Posterior vena cava (tissue), 2 donors: ENCODE results near the gene USB1. TPM values are rescaled to one million over a fixed set of nuclear protein-coding genes. Genes with fewer than 3 reads are reported as not detected.
"Not testable (repeated sequence)": the region's sequence is repeated elsewhere in the genome, so short reads cannot be mapped to it uniquely, and the experiment has no call there.

Experiments
- DNase-seq: peaks from one replicate; pipeline ENCODE4 v3.0.0-alpha.2; 2020; ENCODE audit warnings: low spot score
- intact Hi-C, 2 donors: fragments of 100-400 bp; cut with DNase I; formaldehyde crosslinking; loops; one replicate each; pipeline versions ENCODE4 v1.14.1 to v1.14.2; 2022 to 2023
- total RNA-seq, 2 donors: library from RNA; stranded (reverse); fragmentation: NEBNext Ultra II Directional; extraction: Animal tissue kit (Norgen Biotek cat#: 25700); gene quantifications; one replicate each; pipeline ENCODE4 v1.2.1, GENCODE V29; 2021
- donor health status: DM: yes; HTN: yes; CAD: no.
- donor health status: DM: yes; HTN: yes; CAD: no.

Gene USB1
- total RNA-seq, 2 donors from 2014 or later, result 34.1 to 39.0 TPM

DNA sequence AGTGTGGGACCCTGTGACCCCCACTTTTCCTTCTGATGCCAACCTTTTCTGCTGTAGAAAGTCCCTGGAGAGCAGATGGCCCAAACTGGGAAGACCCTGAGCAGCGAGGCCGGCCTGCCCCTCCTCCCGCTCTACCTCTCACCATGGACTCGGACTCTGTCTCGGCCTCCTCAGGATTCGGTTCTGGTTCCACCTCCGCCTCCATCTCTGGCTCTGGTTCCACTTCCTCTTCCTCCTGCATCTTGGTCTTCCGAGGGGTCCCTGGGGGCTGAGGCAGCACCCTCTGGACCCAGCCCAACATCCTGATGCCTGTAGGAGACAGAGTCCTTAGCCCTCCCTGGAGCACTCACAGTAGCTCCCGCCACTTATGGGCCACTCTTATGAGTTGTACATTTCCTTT, 34.2 kb upstream of the USB1 start:
- intact Hi-C loops, result no loop called here

DNA sequence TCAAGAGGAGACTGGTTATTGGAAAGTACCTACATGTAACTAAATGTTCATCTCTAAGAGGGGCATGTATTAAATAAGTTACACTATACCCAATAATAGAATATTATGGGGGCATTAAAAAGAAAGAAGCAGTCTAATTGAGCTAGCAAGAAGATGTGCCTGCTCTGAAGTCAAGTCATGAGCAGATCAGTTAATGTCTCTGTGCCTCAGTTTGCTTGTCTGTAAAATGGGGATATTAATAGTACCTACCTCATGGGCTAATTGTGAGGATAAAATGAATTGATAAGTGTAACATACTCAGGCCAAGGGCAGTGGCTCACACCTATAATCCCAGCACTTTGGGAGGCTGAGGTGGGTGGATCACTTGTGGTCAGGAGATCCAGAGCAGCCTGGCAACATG, 33.3 kb upstream of the USB1 start:
- intact Hi-C loops, result no loop called here
- no peak for DNase-seq

More for the DNA sequence above, 34.2 kb upstream of the USB1 start:
- no peak for DNase-seq

DNA sequence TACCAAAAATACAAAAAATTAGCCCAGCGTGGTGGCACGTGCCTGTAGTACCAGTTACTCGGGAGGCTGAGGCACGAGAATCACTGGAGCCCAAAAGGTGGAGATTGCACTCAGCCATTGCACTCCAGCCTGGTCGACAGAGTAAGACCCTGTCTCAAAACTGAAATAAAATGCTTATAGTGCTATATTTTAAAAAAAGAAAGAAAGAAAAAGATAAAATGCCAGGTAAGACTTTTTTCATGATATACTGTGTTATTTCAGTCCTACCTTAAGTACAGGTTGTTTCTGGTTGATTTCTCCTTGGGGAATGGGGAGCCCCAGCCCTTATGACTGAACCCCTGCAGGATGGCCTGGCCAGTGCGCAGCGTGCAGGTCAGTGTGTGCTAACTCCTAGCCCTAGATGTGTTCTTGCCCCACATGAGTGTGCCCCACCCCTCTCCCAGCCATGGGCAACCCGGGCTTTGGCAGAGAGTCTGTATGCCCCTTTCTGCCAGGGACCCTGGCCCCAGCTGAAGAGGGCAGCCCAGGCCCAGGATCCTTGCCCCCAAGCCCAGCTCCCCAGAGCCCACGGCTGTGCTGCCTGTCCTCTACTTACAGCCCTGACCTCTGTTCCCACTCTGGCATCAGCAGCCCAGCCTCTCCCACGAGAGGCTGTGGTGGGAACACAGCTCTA, 31.6 kb upstream of the USB1 start:
- DNase-seq, result no peak
- intact Hi-C loops, result no loop called here

DNA sequence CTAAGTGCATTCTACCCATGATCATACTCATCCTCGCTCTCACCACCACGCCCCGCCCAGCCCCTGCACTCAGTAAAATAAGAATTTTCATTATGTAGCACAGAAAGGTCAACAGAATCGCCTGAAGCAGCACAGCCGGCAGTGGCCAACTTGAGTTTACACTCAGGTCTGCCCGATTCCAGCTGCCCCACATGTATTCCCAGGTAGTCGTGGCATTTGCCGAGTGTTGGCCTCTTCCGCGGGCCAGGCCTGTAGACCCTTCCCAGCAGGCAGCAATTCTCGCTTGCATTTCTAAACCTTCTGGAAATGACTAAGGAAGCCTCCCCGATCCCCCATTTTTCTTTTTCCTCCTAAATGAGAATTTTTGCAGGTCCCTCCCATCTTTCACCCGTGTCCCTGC, 30.9 kb upstream of the USB1 start:
- DNase-seq, result no peak
- intact Hi-C loops, result no loop called here

DNA sequence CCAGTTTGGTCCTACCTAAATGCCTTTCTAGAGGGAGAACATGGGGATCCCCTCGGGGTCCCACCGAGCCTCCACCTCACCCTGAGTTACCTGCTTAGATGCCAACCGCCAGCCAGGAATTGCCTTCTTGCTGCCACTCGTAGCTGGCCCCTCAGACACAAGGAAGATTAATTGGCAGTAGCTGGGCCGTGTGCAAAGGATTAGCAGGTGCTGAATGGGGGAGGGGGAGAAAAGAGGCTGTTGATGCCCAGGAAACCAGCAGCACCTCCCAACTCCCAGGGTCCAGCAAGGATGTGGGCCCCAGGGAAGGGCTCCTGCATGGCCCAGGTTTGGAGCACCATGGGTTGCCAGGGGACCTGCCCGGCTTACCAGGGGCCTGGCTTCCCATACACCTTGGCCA, 30.2 kb upstream of the USB1 start, which contains the start of gene CNGB1:
TSS of gene CNGB1 (minus strand) at position 159 of the 400 bp plus-strand sequence. CDS start 3,842 bp downstream, outside the sequence.
- no peak for DNase-seq
- intact Hi-C loops, result no loop called here

DNA sequence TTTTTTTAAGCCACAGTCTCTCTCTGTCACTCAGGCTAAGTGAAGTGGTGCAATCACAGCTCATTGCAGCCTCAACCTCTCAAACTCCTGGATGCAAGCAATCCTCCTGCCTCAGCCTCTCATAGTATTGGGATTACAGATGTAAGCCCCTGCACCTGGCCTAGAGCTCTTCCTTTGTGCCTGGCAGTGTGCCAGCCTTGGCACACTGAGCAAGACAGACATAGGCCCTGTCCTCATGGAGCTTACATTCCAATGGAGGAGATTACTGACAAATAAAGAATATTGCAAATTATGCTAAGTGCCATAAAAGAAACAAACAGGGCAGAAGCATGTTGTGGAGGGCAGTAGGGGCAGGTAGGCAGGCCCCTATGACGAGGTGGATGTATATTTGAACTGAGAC, 29.4 kb upstream of the USB1 start:
- intact Hi-C loops, result no loop called here
- no peak for DNase-seq

DNA sequence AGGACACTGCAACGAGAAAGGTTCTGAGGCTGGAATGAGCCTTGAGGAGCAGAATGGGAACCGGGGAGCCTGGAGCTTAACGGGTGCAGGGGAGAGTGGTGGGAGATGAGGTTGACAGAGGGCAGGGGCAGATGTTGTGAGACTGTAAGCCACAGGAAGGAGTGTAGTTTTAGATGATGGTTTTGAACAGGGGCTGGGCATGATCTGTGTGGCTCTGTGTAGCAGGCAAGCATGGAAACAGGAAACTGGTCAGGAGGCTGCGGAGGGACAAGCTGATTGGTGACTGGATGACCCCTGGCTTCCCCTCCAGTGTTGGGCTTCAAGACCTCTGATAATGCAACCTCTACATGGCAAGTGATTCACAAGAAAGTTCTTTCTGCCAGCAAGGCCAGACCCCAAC, 28.9 kb upstream of the USB1 start:
- intact Hi-C loops, result no loop called here

DNA sequence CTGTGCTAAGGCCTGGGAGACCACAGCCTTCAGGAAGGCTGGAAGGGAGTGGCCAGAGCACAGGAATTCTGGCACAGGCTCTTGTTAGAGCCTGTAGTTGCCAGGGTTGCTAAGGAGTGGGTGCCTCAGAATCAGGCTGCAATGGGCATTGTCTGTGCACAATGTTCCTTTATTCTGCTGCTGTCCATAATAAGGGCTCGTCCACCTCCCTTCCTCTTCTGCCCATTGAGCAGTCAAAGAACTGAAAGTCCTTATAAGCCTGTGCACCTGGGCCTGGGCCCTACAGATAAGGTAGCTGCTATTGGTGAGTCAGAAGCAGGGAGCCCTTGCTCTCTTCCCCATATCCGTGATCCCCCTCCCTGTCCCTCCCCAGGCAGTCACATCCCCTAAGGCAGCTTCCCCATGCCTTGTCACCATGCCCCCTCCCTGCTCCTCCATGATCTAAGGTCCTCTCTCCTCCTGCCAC, 24.8 kb upstream of the USB1 start:
- intact Hi-C loops, result no loop called here
- DNase-seq, result no peak

More for the DNA sequence above, 28.9 kb upstream of the USB1 start:
- no peak for DNase-seq

DNA sequence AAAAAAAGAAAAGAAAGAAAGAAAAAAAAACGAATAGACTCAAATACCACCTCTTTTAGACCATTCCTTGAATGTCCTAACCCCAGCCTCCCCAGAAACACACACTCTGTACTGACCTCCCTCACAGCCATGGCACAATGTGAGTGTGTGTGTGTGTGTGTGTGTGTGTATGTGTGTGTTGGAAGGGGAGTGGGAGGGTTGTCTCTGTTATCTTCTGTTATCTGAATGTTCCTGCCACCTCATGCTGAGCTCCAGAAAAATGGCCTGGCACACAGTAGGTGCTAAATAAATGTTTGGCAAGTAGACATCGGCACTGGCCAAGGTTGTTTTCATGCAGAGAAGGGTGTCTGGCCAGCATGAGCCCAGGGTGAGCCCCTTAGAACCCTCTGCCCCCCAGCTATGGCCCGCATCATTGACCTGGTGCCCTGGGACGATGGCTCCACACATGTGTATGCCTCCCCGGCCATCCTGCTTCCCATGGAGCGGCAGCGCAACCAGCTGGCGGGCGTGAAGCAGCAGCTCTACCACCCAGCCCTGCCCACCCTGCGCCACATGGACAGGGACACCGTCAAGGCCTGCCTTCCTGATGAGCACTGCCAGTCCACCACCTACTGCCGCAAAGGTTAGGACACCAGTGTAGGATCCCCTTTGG, 23.7 kb upstream of the USB1 start:
- intact Hi-C loops, result no loop called here
- no peak for DNase-seq

DNA sequence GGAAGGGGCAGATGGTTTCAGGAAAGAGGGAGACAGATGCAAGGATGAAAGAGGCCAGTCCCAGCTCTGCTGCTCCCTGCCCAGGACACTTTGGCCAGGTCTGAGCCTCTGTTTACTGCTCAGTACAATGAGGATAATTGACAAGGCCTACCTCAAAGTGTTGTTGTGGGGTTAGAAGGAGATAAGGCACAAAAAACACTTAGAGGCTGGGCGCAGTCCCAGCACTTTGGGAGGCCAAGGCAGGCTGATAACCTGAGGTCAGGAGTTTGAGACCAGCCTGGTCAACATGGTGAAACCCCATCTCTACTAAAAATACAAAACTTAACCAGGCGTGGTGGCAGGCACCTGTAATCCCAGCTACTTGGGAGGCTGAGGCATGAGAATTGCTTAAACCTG, 23.1 kb upstream of the USB1 start:
- DNase-seq, intact Hi-C loops: not testable (repeated sequence)

DNA sequence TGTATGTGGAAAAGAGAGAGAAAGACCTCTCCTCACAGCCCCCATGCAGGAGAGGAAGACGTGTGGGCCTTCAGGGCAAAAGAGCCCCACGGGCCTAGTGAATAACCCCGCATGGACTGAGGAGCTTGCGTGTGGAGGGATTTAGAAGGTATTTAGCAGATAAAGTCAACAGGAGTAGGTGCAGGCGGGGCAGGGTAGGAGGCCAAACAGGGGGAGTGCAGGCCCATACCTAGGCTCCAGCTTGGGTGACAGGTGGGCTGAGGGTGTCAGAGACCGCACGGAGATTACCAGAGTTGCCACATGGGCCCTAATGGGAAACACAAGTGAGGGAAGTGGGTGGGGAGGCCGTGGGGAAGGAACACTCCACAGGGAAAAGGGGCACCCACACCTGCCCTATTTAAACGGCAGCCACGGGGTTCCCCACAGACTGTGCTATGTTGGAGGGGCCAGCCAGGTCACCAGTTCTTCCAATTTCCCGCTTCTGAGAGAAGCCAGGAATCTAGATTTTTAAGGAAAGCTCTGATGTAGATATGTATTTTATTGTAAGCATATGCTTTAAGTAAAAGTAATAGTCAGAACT, 22.1 kb upstream of the USB1 start:
- intact Hi-C loops, result no loop called here
- no peak for DNase-seq

DNA sequence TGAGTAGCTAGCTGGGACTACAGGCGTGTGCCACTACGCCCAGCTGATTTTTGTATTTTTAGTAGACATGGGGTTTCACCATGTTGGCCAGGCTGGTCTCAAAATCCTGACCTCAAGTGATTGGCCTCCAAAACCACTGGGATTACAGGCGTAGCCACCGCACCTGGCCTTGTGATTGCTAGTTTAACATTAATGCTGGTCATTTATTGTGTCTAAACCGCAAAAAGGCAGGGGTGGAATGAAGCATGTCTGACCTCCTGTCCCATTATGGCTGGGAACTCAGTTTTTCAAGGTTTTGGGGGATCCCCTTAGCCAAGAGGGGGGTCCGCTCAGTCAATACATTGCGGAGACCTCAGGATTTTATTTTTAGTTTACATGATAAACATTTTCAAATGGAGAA, 19.6 kb upstream of the USB1 start:
- DNase-seq, result no peak
- intact Hi-C loops, result no loop called here

DNA sequence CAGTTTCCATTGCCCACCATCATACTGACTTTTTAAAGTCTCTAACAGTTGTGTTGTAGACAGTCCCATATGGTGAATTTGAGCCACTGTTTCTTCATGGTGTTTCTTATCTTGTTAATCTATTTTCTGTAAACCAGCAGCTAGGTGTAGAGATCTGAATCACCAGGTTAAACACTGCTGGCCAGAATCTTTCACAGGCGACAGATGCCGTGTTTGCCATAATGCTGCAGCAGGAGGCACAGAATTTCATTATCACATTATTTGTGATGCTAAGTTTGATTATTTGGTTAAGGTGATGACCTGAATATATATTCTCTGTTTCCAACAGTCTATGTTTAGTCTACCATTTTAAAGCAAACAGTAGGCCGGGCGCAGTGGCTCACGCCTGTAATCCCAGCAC, 18.8 kb upstream of the USB1 start:
- intact Hi-C loops, result no loop called here

DNA sequence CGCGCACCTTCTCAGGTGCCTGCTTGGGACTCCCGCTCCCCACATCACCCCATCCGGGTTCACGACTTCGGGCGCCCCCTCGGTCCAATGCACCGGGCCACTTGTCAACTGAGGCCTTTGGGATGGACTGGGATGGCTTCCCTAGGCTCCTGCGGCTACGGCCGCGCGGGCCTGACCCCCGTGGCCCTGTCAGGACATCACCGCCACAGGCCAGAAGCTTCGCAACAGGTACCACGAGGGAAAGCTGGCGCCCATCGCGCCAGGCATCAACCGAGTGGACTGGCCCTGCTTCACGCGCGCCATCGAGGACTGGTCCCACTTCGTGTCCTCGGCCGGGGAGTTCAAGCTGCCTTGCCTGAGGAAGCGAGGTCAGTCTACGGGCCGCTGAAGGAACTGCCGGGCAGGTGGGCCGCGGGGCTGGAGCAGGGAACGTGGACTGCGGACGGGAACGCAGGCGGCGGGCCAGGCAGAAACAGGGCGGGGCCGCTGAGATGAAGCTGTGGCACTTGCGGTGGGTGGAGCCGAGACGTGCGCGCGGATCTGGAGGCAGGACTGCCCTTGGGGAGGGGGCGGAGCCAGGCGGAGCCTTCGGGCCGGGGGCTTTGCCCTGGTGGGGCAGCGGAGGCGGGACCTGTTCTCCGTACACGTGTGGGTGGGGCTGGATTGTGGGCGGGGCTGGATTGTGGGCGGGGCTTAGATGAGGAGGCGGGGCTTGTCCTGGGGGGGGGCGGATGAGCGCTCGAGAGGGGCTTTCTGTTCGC, 16.6 kb upstream of the USB1 start:
- peak; percentile 93 for DNase-seq
- intact Hi-C loops, result no loop called here

More for the DNA sequence above, 18.8 kb upstream of the USB1 start:
- DNase-seq, result peak; percentile 5

DNA sequence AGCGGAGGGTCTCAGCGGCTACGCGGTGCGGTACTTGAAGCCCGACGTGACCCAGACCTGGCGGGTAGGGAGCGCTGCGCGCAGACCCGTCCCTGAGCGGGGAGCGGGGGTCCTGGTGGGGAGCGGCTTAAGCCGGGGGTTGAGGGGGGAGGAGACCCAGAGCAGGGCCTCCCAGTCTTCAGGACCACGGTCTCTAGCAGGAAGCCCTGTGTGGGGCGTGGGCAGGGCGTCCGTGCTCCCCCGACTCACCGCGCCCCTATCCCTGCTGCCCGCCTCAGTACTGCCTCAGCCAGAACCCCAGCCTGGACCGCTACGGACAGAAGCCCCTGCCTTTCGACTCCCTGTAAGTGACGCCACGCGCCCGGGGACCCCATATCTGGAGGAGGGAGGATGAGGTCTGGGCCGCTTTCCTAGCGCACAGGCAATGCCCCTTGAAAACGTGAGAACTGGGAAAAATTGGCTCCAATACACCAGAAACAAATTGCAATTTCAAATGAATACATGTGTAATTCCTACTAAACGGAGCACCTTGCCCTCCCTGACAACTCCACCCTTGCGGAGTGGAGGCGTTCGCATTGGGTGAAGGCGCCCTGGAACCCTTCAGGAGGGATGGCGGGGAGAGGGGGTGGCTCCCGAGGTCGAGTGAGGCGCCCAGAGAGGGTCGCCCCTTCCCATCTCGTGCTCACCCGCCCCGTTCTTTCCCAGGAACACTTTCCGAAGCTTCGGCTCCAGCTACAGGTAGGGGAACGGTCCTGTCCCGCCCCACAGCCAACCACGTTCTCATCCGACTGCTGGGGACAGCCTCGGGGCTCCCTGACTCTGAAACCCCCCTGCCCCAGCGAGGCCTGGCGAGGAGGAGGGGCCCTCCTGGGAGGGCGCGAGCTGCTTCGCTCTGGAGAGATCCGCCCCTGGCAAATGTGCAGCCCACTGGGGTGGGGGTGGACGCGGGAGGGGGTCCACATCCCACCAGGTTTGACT, 15.7 kb upstream of the USB1 start:
- intact Hi-C loops, result no loop called here
- DNase-seq, result peak; percentile 81

DNA sequence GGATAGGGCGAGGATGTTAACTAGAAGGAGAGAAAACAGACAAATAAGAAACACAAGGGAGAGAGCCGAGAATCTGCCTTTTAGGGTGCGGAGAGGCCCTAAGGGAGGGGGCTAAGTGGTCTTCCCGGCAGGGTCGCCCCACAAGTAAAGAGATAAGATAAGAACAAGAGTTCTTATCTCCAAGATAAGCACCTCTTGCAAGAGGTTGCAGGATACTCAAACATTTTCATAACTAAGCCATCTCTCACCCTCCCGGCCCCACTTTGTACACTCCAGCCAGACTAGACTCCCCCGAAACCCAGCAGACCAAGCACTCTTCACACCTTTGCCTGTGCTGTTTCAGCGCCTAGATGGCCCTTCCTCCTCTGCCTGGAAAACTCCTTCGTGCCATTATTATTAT, 15.0 kb upstream of the USB1 start:
- intact Hi-C loops, result no loop called here
- peak; percentile 41 for DNase-seq

DNA sequence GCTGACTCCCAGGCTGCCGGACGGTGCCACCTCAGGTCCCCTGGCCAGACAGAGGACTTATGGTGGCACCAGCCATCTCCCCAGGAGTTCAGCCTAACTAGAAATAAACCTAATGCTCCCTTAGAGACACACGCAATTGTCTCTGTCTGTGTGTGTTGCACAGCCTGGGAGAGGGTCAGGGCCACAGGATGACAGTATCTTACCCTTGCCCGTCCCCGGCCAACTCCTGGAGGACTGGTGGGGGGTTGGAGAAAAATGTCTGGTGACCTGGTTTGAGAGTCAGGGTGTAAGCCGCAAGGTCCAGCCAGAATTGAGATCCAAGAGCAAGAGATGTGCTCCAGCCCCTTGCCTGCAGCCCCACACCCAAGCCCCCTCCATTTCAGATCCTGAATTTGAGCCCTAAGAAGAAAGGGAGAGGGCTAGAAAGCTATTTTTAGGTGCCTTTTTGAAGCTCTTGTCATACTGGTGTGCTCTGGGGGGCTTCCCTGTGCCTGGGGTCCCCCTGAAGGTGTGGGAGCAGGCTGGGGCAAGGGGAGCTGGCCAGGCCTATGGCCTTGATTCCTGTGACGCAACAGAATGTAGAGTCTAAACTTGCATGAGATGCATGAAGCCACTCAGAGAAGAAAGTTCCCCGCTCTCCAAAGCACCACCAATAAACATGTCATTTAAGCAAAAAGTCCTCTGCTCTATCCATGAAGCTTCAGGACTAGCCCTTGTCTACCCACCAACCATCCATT, 13.6 kb upstream of the USB1 start:
- DNase-seq, result peak; percentile 37
- intact Hi-C loops, result no loop called here

DNA sequence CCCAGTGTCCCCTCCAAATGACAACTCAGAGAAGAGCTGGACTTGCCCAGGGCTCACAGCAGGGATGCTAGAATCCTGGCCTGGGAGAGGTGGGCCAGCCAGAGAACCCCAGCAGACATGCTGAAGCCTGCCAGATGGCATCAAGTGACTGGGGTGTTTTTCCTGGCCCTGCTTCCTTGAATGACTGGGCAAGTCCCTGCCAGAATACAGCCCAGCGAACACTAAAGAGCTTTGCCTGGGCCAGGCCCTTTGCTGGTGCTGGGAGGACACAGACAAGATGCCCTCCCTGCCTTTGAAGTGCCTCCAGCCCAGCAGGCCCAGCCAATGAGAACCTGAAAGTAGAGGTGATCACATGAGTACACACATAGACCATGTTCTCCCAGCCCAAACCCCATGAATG, 12.3 kb upstream of the USB1 start:
- intact Hi-C loops, result no loop called here
- DNase-seq, result peak; percentile 29
